Lower lobe of right lung (tissue), 2 donors: ENCODE measurements around the gene TRIM75. TPM values are rescaled to one million over a fixed set of nuclear protein-coding genes. Genes with fewer than 3 reads are reported as not detected.

Experiments used
- ATAC-seq, 2 donors: fragments of 200-7000 bp; cut with Tn5 transposase; one replicate each; pipeline ENCODE4 v1.9.1; 2020 to 2022; ENCODE audit warnings: mild to moderate bottlenecking in 2 of 2, moderate library complexity in 2 of 2
- DNase-seq: peaks from one replicate; pipeline ENCODE4 v3.0.0-alpha.2; 2020
- H3K27ac ChIP-seq: fragments of 200-600 bp; one replicate; pipeline ENCODE4 v1.8.0; 2022
- H3K27me3 ChIP-seq: fragments of 200-600 bp; one replicate; pipeline ENCODE4 v1.8.0; 2022; ENCODE audit warnings: low read depth
- H3K36me3 ChIP-seq: fragments of 200-600 bp; one replicate; pipeline ENCODE4 v1.8.0; 2022; ENCODE audit warnings: mild to moderate bottlenecking
- H3K4me1 ChIP-seq: fragments of 200-600 bp; one replicate; pipeline ENCODE4 v1.8.0; 2022
- H3K4me3 ChIP-seq: fragments of 200-600 bp; one replicate; pipeline ENCODE4 v1.8.0; 2022; ENCODE audit warnings: mild to moderate bottlenecking
- H3K9me3 ChIP-seq: fragments of 200-600 bp; one replicate; pipeline ENCODE4 v1.8.0; 2022
- intact Hi-C: fragments of 100-400 bp; cut with DNase I; formaldehyde crosslinking; loops from one replicate; pipeline ENCODE4 v1.11.0; 2022
- total RNA-seq: library from RNA; stranded (reverse); fragmentation: NEBNext Ultra II Directional; extraction: Animal tissue kit (Norgen Biotek cat#: 25700); gene quantifications from one replicate; pipeline ENCODE4 v1.2.1, GENCODE V29; 2021
- TF ChIP-seq, protein P1 (sequence below): fragments of 200-600 bp; IDR thresholded peaks from one replicate; pipeline ENCODE4 v1.8.0; 2022; ENCODE audit warnings: antibody characterized with exemption, mild to moderate bottlenecking
- donor health status: DM: no; HTN: yes; CAD: no; lungs with severe emphysema.

Gene TRIM75
- total RNA-seq, 1 donor from 2014 or later, result not detected

DNA sequence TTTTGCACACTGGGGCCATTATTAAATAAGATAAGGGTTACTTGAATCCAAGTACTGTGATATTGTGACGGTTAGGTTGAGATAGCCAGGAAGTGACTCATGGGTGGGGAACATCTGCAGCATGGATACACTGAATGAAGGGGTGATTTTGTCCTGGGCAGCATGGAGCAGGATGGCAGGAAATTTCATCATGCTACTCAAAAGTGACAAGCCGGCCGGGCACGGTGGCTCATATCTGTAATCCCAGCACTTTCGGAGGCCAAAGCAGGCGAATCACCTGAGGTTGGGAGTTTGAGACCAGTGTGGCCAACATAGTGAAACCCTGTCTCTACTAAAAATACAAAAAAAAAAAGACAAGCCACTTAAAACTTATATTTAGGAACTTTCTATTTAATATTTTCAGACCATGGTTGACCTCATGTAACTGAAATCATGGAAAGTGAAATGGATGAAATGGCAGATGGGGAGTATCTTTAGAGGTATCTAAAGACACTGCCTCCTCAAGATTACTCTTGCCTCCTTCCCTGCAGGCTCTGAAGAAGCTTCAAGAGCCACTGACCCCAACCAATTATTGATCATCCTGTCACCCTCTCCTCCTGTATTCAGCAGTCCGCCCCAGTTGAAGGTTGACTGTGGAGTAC is 25.8 kb upstream of the TRIM75 start:
- Histone ChIP-seq H3K9me3 (no peaks in the 10 kb centered on the region), H3K27ac (no peak overlapping the region), H3K27me3 (no peaks in the 10 kb centered on the region), H3K4me3 (no peak overlapping the region), H3K36me3 (no peaks in the 10 kb centered on the region), H3K4me1 (no peaks in the 10 kb centered on the region)
- TF ChIP-seq, protein P1, sequence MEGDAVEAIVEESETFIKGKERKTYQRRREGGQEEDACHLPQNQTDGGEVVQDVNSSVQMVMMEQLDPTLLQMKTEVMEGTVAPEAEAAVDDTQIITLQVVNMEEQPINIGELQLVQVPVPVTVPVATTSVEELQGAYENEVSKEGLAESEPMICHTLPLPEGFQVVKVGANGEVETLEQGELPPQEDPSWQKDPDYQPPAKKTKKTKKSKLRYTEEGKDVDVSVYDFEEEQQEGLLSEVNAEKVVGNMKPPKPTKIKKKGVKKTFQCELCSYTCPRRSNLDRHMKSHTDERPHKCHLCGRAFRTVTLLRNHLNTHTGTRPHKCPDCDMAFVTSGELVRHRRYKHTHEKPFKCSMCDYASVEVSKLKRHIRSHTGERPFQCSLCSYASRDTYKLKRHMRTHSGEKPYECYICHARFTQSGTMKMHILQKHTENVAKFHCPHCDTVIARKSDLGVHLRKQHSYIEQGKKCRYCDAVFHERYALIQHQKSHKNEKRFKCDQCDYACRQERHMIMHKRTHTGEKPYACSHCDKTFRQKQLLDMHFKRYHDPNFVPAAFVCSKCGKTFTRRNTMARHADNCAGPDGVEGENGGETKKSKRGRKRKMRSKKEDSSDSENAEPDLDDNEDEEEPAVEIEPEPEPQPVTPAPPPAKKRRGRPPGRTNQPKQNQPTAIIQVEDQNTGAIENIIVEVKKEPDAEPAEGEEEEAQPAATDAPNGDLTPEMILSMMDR, result no peak
- no peak for DNase-seq
- ATAC-seq, result no peak
- intact Hi-C loops, result no loop called here

DNA sequence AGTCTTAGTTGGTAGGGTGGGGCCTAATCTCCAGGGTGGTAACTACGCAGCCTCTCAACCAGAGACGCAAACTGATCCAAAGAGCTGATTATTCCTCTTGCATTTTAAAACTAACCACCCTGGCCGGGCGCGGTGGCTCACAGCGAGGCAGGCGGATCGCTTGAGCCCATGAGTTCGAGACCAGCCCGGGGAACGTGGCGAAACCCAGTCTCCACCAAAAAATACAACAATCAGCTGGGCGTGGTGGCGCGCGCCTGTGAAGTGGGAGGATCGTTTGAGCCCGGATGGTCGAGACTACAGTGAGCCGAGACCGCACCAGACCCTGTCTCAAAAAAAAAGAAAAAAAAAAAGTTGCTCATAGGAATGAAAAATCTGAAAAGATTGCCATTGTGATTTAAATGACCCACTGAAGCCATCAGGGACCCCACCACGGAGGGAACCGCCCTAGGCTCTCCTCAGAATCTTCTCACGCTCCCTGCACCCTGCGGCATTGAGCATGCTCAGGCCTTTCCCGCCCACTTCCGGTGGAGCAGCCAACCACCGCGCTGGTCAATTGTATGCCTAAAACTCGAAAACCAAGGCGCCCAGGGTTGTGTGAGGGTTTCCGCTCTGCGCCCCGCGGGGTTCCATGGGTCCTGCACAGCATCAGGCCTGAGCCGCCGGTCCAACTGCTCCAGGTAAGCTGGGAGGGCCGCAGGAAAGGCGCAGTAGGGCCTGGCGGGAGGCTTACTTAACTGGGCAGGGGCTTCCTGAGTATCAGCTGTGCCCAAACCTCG is 22.0 kb upstream of the TRIM75 start, which contains the start of gene TRIM60:
Gene TRIM60, plus strand, starts transcription at position 564 of the 776 bp plus-strand sequence. CDS start 8,074 bp downstream, outside the sequence.
- ATAC-seq, result no peak
- Histone ChIP-seq H3K27ac (no peak within 1 kb of the TSS), H3K9me3 (no peaks in the 10 kb centered on the region), H3K27me3 (no peaks in the 10 kb centered on the region), H3K36me3 (no peaks in the 10 kb centered on the region), H3K4me3 (no peak within 1 kb of the TSS), H3K4me1 (no peaks in the 10 kb centered on the region)
- intact Hi-C loops, result no loop called here
- TF ChIP-seq, protein P1, result no peak
- DNase-seq, result no peak

DNA sequence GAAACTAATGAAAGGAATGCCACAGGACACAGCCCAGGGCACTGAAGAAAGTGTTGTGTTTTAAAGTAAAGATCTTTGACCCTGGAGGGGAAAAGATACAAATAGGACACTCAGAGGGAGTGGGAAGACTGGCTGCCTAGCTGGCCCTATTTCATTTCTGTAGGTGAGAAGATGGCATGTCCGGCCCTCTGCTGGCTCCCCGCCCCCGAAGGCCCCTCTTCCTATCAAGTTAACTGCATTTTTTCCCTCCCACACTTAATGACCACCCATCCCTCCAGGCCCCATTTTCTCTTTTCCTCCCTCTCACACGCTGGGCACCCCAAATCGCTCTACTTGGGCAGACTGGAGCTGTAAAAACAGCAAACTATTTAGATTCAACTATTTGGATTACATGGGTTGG is 5.5 kb upstream of the TRIM75 start:
- Histone ChIP-seq H3K36me3 (no peaks in the 10 kb centered on the region), H3K27ac (no peak overlapping the region), H3K27me3 (no peaks in the 10 kb centered on the region), H3K4me1 (no peaks in the 10 kb centered on the region), H3K4me3 (no peak overlapping the region), H3K9me3 (no peaks in the 10 kb centered on the region)
- TF ChIP-seq, protein P1, result no peak
- intact Hi-C loops, result no loop called here
- ATAC-seq, result no peak
- DNase-seq, result no peak

DNA sequence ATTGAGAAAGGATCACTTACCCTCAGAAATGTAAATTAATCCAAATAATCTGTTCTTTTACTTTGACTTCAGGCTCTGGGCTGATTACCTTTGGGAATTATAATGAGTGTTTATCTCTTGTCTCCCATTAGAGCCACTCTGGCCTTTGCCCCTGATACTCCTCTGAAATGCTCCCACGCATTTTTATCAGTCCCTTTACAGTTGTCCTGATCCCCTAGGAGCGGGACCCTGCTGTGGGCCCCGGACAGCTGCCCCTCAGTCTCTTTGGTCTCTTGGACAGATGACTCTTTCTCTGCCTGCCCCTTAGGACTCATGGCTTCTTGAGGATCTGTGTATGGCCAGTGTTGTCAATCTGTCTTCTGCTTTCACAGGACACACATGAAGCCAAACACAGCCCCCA is 1.0 kb upstream of the TRIM75 start:
- Histone ChIP-seq H3K4me1 (no peaks in the 10 kb centered on the region), H3K9me3 (no peaks in the 10 kb centered on the region), H3K27me3 (no peaks in the 10 kb centered on the region), H3K27ac (no peak overlapping the region), H3K4me3 (no peak overlapping the region), H3K36me3 (no peaks in the 10 kb centered on the region)
- TF ChIP-seq, protein P1, result no peak
- intact Hi-C loops, result no loop called here
- DNase-seq (no peak), ATAC-seq (no peak)

DNA sequence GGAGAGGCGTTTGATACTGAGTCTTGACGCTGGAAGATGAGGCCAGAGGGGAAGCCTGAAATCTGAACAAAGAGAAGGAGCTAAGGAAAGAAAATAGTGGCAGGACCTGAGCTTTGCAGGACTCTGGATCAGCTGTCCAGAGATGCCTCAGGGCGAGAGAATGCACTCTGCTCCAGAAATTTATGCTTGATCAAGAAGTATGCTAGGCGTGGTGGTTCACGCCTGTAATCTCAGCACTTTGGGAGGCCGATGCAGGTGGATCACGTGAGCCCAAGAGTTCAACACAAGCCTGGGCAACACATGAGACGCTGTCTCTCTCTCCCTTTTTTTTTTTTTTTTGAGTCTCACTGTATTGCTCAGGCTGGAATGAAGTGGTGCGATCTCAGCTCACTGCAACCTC is 1.9 kb downstream of the TRIM75 start:
- intact Hi-C loops, result no loop called here
- TF ChIP-seq, protein P1, result no peak
- no peaks in the 10 kb centered on the region for H3K9me3 ChIP-seq

More for the DNA sequence above, 1.9 kb downstream of the TRIM75 start:
- Histone ChIP-seq H3K4me1 (no peaks in the 10 kb centered on the region), H3K27ac (no peak overlapping the region), H3K4me3 (no peak overlapping the region), H3K27me3 (no peaks in the 10 kb centered on the region), H3K36me3 (no peaks in the 10 kb centered on the region)
- DNase-seq (no peak), ATAC-seq (no peak)
